GM21390 (cell line): ENCODE measurements around the gene CREB3L4.
"Not testable (repeated sequence)": the region's sequence is repeated elsewhere in the genome, so short reads cannot be mapped to it uniquely, and the experiment has no call there.

Experiments
- ATAC-seq: cut with Tn5 transposase; IDR thresholded peaks from one replicate; pipeline ENCODE4 v1.9.1; 2021; ENCODE audit not compliant: unreplicated experiment

CREB3L4 gene

GRCh38 chr1:153958111-153958960, 9.4 kb upstream of the CREB3L4 start, which contains the start of gene CRTC2:
CRTC2 (minus strand) TSS chr1:153958612; CDS start chr1:153958497, 115 bp downstream.
- ATAC-seq: peak; percentile 75

- ATAC-seq: no peak
These were observed 8.8 kb upstream of the CREB3L4 start for GRCh38 chr1:153958961-153959260.

- ATAC-seq: no peak
These were observed 8.2 kb upstream of the CREB3L4 start for GRCh38 chr1:153959454-153959853.

GRCh38 chr1:153960206-153960605, 7.5 kb upstream of the CREB3L4 start:
- no peak for ATAC-seq

- ATAC-seq: no peak
These were observed 6.3 kb upstream of the CREB3L4 start for GRCh38 chr1:153961421-153961820.

GRCh38 chr1:153962088-153963029, 5.3 kb upstream of the CREB3L4 start:
- ATAC-seq: no peak

- peak; percentile 43 for ATAC-seq
These were observed 4.5 kb upstream of the CREB3L4 start, which contains the start of gene SLC39A1 for GRCh38 chr1:153963030-153963849. SLC39A1 (minus strand) TSS chr1:153963537; CDS start chr1:153962715, 822 bp downstream.

- ATAC-seq: no peak
These were observed 3.8 kb upstream of the CREB3L4 start for GRCh38 chr1:153963850-153964331.

- no peak for ATAC-seq
These were observed 280 bp downstream of the CREB3L4 start for GRCh38 chr1:153968000-153968363.

GRCh38 chr1:153968408-153968807, 706 bp downstream of the CREB3L4 start:
- no peak for ATAC-seq

GRCh38 chr1:153968972-153969371, 1.3 kb downstream of the CREB3L4 start:
- ATAC-seq: no peak

GRCh38 chr1:153970346-153970745, 2.6 kb downstream of the CREB3L4 start:
- no peak for ATAC-seq

- ATAC-seq: no peak
These were observed 5.4 kb downstream of the CREB3L4 start for GRCh38 chr1:153973071-153973470.

GRCh38 chr1:153973525-153973924, 5.8 kb downstream of the CREB3L4 start:
- no peak for ATAC-seq

- no peak for ATAC-seq
These were observed 9.1 kb downstream of the CREB3L4 start for GRCh38 chr1:153976819-153977249.

- ATAC-seq: no peak
These were observed 9.8 kb downstream of the CREB3L4 start, which contains the start of gene JTB for GRCh38 chr1:153977250-153978240. JTB (minus strand) TSS chr1:153977674; CDS start chr1:153977252, 422 bp downstream.

- ATAC-seq: no peak
These were observed 10.7 kb downstream of the CREB3L4 start for GRCh38 chr1:153978274-153978909.

GRCh38 chr1:153979091-153979490, 11.4 kb downstream of the CREB3L4 start:
- ATAC-seq: not testable (repeated sequence)

GRCh38 chr1:153981735-153982134, 14.0 kb downstream of the CREB3L4 start:
- not testable (repeated sequence) for ATAC-seq
